ENCODE results near the gene FOXO3.
"Not testable (repeated sequence)": the region's sequence is repeated elsewhere in the genome, so short reads cannot be mapped to it uniquely, and the experiment has no call there.

The FOXO3 gene

GRCh38 chr6:108559884-108560462 is 744 bp upstream of the FOXO3 start:
- Histone ChIP-seq H3K9me3 (ENCODE audit: control extremely low read depth in 1 of 5, control insufficient read depth in 4 of 5, insufficient read depth in 2 of 5, low read depth in 1 of 5, low read length in 4 of 5) (no peaks in the 10 kb centered on the region), H3K36me3 (ENCODE audit: control insufficient read depth in 4 of 4, insufficient read depth in 4 of 4, low read length in 3 of 4) (no peaks in the 10 kb centered on the region), H3K27ac (ENCODE audit: insufficient read depth in 1 of 2, low read depth in 1 of 2, low read length in 2 of 2, poor library complexity in 1 of 2, severe bottlenecking in 2 of 2) (peak overlapping the region; percentile 54 to 93), H3K4me1 (ENCODE audit: control extremely low read depth in 1 of 4, control insufficient read depth in 4 of 4, insufficient read depth in 4 of 4, low read length in 3 of 4) (peaks cover 20 to 58% (median 46%) of the 10 kb centered on the region in 4 experiments), H3K4me3 (ENCODE audit: control insufficient read depth in 1 of 7, extremely low read depth in 1 of 7, insufficient read depth in 4 of 7, low read depth in 2 of 7, low read length in 6 of 7) (peak overlapping the region; percentile 83 to 99 (median 94)), H3K27me3 (replicated peaks in 2 of 5; ENCODE audit: control insufficient read depth in 4 of 5, insufficient read depth in 5 of 5, low read length in 4 of 5) (no peaks in the 10 kb centered on the region)
- ChIA-PET POLR2A (interaction anchor here (0.5 to 1.7 kb wide), 9 partner anchors 13 to 935 kb away, joined by 3 to 5 read pairs (median 4); partner anchors contain the start of genes PPIL6 and SMPD2), CTCF (interaction anchor here (1.4 to 6.4 kb wide), 2 partner anchors 277 to 296 kb away, joined by 3 to 18 read pairs; no protein-coding TSS in a partner anchor)
- peak in 1 of 3 donors; percentile 63 for DNase-seq
- 0% methylated on average over 62 of the region's 64 CpGs for WGBS (ENCODE audit: insufficient coverage)

DNA sequence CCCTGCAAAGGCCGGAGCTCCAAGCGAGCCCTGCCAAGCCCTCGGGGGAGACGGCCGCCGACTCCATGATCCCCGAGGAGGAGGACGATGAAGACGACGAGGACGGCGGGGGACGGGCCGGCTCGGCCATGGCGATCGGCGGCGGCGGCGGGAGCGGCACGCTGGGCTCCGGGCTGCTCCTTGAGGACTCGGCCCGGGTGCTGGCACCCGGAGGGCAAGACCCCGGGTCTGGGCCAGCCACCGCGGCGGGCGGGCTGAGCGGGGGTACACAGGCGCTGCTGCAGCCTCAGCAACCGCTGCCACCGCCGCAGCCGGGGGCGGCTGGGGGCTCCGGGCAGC is 561 bp downstream of the FOXO3 start:
- peak overlapping the region; percentile 11 to 99 (median 73) for H3K4me3 ChIP-seq (ENCODE audit: control insufficient read depth in 1 of 7, extremely low read depth in 1 of 7, insufficient read depth in 4 of 7, low read depth in 2 of 7, low read length in 6 of 7)
- H3K27me3 ChIP-seq (replicated peaks in 2 of 5; ENCODE audit: control insufficient read depth in 4 of 5, insufficient read depth in 5 of 5, low read length in 4 of 5); H3K27ac ChIP-seq (ENCODE audit: insufficient read depth in 1 of 2, low read depth in 1 of 2, low read length in 2 of 2, poor library complexity in 1 of 2, severe bottlenecking in 2 of 2); H3K36me3 ChIP-seq (ENCODE audit: control insufficient read depth in 4 of 4, insufficient read depth in 4 of 4, low read length in 3 of 4); DNase-seq; H3K9me3 ChIP-seq (ENCODE audit: control extremely low read depth in 1 of 5, control insufficient read depth in 4 of 5, insufficient read depth in 2 of 5, low read depth in 1 of 5, low read length in 4 of 5): not testable (repeated sequence)
- peaks cover 28 to 63% (median 52%) of the 10 kb centered on the region in 4 experiments for H3K4me1 ChIP-seq (ENCODE audit: control extremely low read depth in 1 of 4, control insufficient read depth in 4 of 4, insufficient read depth in 4 of 4, low read length in 3 of 4)
- ChIA-PET CTCF (interaction anchor here (1.3 to 1.7 kb wide), 2 partner anchors 19 to 332 kb away, joined by 4 to 5 read pairs; no protein-coding TSS in a partner anchor), POLR2A (interaction anchor here (1.5 kb wide), 1 partner anchor 106 kb away, joined by 4 read pairs; no protein-coding TSS in a partner anchor)
- WGBS (ENCODE audit: insufficient coverage): no CpG with 5 or more reads among the region's 40 CpGs

DNA sequence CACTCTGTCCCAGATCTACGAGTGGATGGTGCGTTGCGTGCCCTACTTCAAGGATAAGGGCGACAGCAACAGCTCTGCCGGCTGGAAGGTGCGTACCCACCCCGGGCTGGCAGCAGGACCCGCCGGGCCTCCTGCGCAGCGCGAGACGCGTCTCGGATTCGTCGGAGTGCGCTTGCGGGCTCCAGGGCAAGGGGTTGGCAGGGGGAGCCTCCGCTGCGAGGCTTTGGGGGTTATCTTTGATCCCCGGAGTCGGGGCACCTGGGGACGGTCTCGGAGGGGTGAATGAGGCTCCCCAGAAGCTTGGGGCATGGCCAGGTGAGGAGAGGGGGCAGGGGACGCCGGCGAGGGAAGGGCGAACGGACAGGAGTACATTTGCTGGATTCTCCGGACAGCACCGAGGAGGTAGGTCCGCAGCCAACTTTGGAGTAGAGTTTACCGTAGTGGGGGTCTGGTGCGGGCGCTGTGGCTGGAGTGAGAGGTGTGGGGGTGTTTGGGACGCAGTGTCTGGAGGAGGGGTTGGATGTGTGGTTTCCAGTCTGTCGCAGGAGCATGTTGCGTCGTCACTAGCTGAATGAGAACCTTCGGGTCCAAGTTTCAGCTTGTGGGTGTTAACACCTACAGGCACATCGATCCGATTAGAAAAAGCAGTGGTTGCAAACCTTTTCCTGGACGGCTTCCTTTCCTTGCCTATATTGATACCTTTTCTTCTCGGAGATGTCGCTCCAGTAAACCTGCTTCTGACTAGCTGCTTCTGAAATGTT is 1.2 kb downstream of the FOXO3 start:
- H3K27me3 ChIP-seq (replicated peaks in 2 of 5; ENCODE audit: control insufficient read depth in 4 of 5, insufficient read depth in 5 of 5, low read length in 4 of 5): no peaks in the 10 kb centered on the region
- 5% methylated on average over 35 of the region's 46 CpGs for WGBS (ENCODE audit: insufficient coverage)
- ChIA-PET CTCF (interaction anchor here (0.9 to 1.7 kb wide), 5 partner anchors 11 to 331 kb away, joined by 3 to 5 read pairs (median 4); no protein-coding TSS in a partner anchor), POLR2A (interaction anchor here (0.6 to 0.9 kb wide), 2 partner anchors 89 to 275 kb away, joined by 3 read pairs; no protein-coding TSS in a partner anchor)
- peaks cover 33 to 63% (median 50%) of the 10 kb centered on the region in 4 experiments for H3K4me1 ChIP-seq (ENCODE audit: control extremely low read depth in 1 of 4, control insufficient read depth in 4 of 4, insufficient read depth in 4 of 4, low read length in 3 of 4)
- peak in 2 of 3 donors; percentile 58 to 66 for DNase-seq
- peak overlapping the region; percentile 44 to 99 (median 73) for H3K4me3 ChIP-seq (ENCODE audit: control insufficient read depth in 1 of 7, extremely low read depth in 1 of 7, insufficient read depth in 4 of 7, low read depth in 2 of 7, low read length in 6 of 7)
- H3K36me3 ChIP-seq (ENCODE audit: control insufficient read depth in 4 of 4, insufficient read depth in 4 of 4, low read length in 3 of 4): peaks cover 2 to 5% (median 3%) of the 10 kb centered on the region in 4 experiments
- H3K27ac ChIP-seq (ENCODE audit: insufficient read depth in 1 of 2, low read depth in 1 of 2, low read length in 2 of 2, poor library complexity in 1 of 2, severe bottlenecking in 2 of 2): peak overlapping the region in 1 of 2 experiments; percentile 58
- no peaks in the 10 kb centered on the region for H3K9me3 ChIP-seq (ENCODE audit: control extremely low read depth in 1 of 5, control insufficient read depth in 4 of 5, insufficient read depth in 2 of 5, low read depth in 1 of 5, low read length in 4 of 5)

DNA sequence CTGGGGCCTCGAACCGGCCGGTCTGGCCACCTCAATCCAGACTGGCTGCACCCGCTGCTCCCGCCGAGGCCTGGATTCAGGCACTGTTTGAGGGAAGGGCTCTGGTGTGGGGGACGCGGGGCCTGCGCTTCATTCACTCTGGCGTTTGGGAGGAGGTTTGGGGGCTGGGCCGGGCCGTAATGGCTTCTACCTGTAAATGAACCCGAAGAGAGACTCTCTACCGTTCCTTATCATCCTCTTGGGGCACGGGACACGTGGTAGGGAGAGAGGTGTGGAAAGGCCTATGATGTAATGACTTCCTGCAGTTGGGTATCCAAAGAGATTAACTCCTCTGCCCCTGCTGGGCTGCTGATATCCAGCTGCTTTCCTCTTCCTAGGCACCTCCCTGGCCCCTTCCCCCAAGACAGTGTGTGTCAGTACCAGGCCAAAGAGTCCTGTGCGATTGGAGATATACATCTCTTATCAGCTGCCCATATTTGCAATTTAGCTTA is 1.8 kb downstream of the FOXO3 start:
- Histone ChIP-seq H3K27me3 (replicated peaks in 2 of 5; ENCODE audit: control insufficient read depth in 4 of 5, insufficient read depth in 5 of 5, low read length in 4 of 5) (no peaks in the 10 kb centered on the region), H3K4me3 (ENCODE audit: control insufficient read depth in 1 of 7, extremely low read depth in 1 of 7, insufficient read depth in 4 of 7, low read depth in 2 of 7, low read length in 6 of 7) (peak overlapping the region; percentile 16 to 99 (median 73)), H3K36me3 (ENCODE audit: control insufficient read depth in 4 of 4, insufficient read depth in 4 of 4, low read length in 3 of 4) (peaks cover 3 to 11% (median 7%) of the 10 kb centered on the region in 4 experiments), H3K9me3 (ENCODE audit: control extremely low read depth in 1 of 5, control insufficient read depth in 4 of 5, insufficient read depth in 2 of 5, low read depth in 1 of 5, low read length in 4 of 5) (no peaks in the 10 kb centered on the region), H3K4me1 (ENCODE audit: control extremely low read depth in 1 of 4, control insufficient read depth in 4 of 4, insufficient read depth in 4 of 4, low read length in 3 of 4) (peaks cover 34 to 57% (median 44%) of the 10 kb centered on the region in 4 experiments), H3K27ac (ENCODE audit: insufficient read depth in 1 of 2, low read depth in 1 of 2, low read length in 2 of 2, poor library complexity in 1 of 2, severe bottlenecking in 2 of 2) (peak overlapping the region in 1 of 2 experiments; percentile 58)
- ChIA-PET CTCF (interaction anchor here (0.9 to 1.7 kb wide), 5 partner anchors 11 to 331 kb away, joined by 3 to 5 read pairs (median 4); no protein-coding TSS in a partner anchor), POLR2A (interaction anchor here (0.6 to 0.9 kb wide), 2 partner anchors 89 to 275 kb away, joined by 3 read pairs; no protein-coding TSS in a partner anchor)
- WGBS (ENCODE audit: insufficient coverage): 26% methylated on average over 9 of the region's 17 CpGs
- peak; percentile 88 to 96 (median 92) for DNase-seq

DNA sequence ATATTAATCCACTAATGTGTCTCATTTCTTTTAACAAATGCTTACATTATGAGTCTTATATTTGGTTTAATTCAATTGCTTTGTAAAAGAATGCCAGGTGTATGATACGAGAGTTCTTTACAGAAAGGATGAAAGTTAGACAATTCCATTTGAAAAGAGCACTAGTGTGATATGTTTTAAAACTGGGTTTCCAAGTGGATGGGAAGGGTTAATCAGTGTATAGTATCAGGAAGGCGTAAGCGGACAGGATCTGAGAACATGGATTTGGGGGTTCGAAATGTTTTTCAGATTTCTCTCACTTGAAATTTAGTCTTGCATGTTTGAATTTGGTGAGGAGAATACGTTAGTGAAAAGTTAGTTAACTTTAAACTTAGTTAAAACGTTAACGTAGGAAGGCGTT is 2.6 kb downstream of the FOXO3 start:
- POLR2A ChIA-PET: interaction anchor here (0.9 kb wide), 1 partner anchor 274 kb away, joined by 3 read pairs; no protein-coding TSS in a partner anchor
- 95% methylated on average over 4 of the region's 8 CpGs for WGBS (ENCODE audit: insufficient coverage)
- H3K9me3 ChIP-seq (ENCODE audit: control extremely low read depth in 1 of 5, control insufficient read depth in 4 of 5, insufficient read depth in 2 of 5, low read depth in 1 of 5, low read length in 4 of 5): no peaks in the 10 kb centered on the region
- peaks cover 34 to 56% (median 45%) of the 10 kb centered on the region in 4 experiments for H3K4me1 ChIP-seq (ENCODE audit: control extremely low read depth in 1 of 4, control insufficient read depth in 4 of 4, insufficient read depth in 4 of 4, low read length in 3 of 4)
- no peaks in the 10 kb centered on the region for H3K27me3 ChIP-seq (replicated peaks in 2 of 5; ENCODE audit: control insufficient read depth in 4 of 5, insufficient read depth in 5 of 5, low read length in 4 of 5)
- H3K27ac ChIP-seq (ENCODE audit: insufficient read depth in 1 of 2, low read depth in 1 of 2, low read length in 2 of 2, poor library complexity in 1 of 2, severe bottlenecking in 2 of 2): peak overlapping the region in 1 of 2 experiments; percentile 52
- H3K36me3 ChIP-seq (ENCODE audit: control insufficient read depth in 4 of 4, insufficient read depth in 4 of 4, low read length in 3 of 4): peaks cover 5 to 16% (median 10%) of the 10 kb centered on the region in 4 experiments
- H3K4me3 ChIP-seq (ENCODE audit: control insufficient read depth in 1 of 7, extremely low read depth in 1 of 7, insufficient read depth in 4 of 7, low read depth in 2 of 7, low read length in 6 of 7): peak overlapping the region in 5 of 7 experiments; percentile 44 to 99 (median 75)
- CTCF ChIA-PET: interaction anchor here (0.9 to 1.1 kb wide), 2 partner anchors 10 to 12 kb away, joined by 3 to 5 read pairs; no protein-coding TSS in a partner anchor
- no peak for DNase-seq

DNA sequence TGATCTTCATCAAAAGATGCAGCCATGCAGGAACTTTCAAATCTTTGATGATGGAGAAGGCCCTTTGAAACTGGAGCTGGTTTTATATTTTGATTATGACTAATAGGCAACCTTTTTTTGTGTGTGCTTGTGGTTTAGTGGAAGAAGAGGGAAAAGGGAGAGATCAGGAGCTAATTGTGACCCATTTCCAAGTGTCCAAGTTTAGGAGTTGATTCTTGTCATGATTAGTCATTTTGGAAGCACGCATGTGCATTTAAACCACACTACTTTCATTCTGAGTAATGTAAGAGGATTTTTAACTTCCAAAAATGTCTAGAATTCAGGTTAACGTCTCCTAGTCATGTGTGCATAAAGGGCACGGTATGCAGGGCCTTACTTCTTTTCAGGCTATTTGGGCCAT is 3.5 kb downstream of the FOXO3 start:
- H3K27me3 ChIP-seq (replicated peaks in 2 of 5; ENCODE audit: control insufficient read depth in 4 of 5, insufficient read depth in 5 of 5, low read length in 4 of 5): no peaks in the 10 kb centered on the region
- no CpG with 5 or more reads among the region's 3 CpGs for WGBS (ENCODE audit: insufficient coverage)
- H3K27ac ChIP-seq (ENCODE audit: insufficient read depth in 1 of 2, low read depth in 1 of 2, low read length in 2 of 2, poor library complexity in 1 of 2, severe bottlenecking in 2 of 2): no peak overlapping the region
- CTCF ChIA-PET: interaction anchor here (0.7 to 1.4 kb wide), 4 partner anchors 8 to 281 kb away, joined by 3 read pairs; no protein-coding TSS in a partner anchor
- POLR2A ChIA-PET: no interaction called here
- DNase-seq: no peak
- H3K4me3 ChIP-seq (ENCODE audit: control insufficient read depth in 1 of 7, extremely low read depth in 1 of 7, insufficient read depth in 4 of 7, low read depth in 2 of 7, low read length in 6 of 7): no peak overlapping the region
- H3K36me3 ChIP-seq (ENCODE audit: control insufficient read depth in 4 of 4, insufficient read depth in 4 of 4, low read length in 3 of 4): peaks cover 9 to 24% (median 13%) of the 10 kb centered on the region in 4 experiments
- no peaks in the 10 kb centered on the region for H3K9me3 ChIP-seq (ENCODE audit: control extremely low read depth in 1 of 5, control insufficient read depth in 4 of 5, insufficient read depth in 2 of 5, low read depth in 1 of 5, low read length in 4 of 5)
- H3K4me1 ChIP-seq (ENCODE audit: control extremely low read depth in 1 of 4, control insufficient read depth in 4 of 4, insufficient read depth in 4 of 4, low read length in 3 of 4): peaks cover 35 to 56% (median 47%) of the 10 kb centered on the region in 4 experiments
